C4-2B (cell line): ENCODE data around the gene WDR37.

Source experiments
- ZFX ChIP-seq: fragments of 450-650 bp; IDR thresholded peaks from 2 replicates; pipeline ENCODE4 v1.6.1; 2017
- TF ChIP-seq, protein P1 (sequence below): fragments of 450-650 bp; conservative IDR thresholded peaks from 2 replicates; pipeline ENCODE4 v1.5.1; 2017; ENCODE audit warnings: mild to moderate bottlenecking

DNA sequence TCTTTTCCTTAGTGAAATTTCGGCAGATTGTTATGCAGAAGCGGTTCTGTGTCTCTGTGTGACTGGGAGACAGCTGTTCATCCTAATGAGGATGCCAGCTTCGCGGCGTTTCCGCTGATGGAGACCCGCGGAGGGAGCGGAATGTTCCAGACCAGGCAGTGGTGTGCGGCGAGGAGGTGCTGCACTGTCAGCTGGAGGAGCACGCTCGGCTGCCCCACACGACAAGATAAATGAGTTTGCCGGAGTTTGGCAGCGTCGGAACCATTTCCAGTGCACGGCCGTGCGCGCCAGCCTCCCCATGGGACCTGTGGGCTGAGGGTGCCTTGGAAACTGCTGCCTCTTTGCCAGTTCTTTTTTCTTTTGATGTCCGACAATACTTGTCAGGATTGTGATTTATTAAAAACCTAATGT lies 64.6 kb downstream of the WDR37 start:
- TF ChIP-seq, protein P1, sequence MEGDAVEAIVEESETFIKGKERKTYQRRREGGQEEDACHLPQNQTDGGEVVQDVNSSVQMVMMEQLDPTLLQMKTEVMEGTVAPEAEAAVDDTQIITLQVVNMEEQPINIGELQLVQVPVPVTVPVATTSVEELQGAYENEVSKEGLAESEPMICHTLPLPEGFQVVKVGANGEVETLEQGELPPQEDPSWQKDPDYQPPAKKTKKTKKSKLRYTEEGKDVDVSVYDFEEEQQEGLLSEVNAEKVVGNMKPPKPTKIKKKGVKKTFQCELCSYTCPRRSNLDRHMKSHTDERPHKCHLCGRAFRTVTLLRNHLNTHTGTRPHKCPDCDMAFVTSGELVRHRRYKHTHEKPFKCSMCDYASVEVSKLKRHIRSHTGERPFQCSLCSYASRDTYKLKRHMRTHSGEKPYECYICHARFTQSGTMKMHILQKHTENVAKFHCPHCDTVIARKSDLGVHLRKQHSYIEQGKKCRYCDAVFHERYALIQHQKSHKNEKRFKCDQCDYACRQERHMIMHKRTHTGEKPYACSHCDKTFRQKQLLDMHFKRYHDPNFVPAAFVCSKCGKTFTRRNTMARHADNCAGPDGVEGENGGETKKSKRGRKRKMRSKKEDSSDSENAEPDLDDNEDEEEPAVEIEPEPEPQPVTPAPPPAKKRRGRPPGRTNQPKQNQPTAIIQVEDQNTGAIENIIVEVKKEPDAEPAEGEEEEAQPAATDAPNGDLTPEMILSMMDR = no peak
- no peak for TF ChIP-seq ZFX
